Astrocyte (in vitro differentiated cells and primary cell): ENCODE results near the gene GARIN5A.

ENCODE experiments used
- CTCF ChIP-seq: IDR thresholded peaks from 2 replicates; pipeline ENCODE4 v1.5.1; 2011; ENCODE audit warnings: low read depth, mild to moderate bottlenecking, inconsistent platforms, low read length, moderate library complexity; ENCODE audit not compliant: insufficient read depth
- EZH2 ChIP-seq: IDR thresholded peaks from 2 replicates; pipeline ENCODE4 v1.6.1; 2012; ENCODE audit warnings: mild to moderate bottlenecking, low read length, inconsistent platforms; ENCODE audit not compliant: insufficient read depth

- TF ChIP-seq CTCF: no peak
- no peak for TF ChIP-seq EZH2
Observed at GRCh38 chr19:50501186-50501567, 24.5 kb upstream of the GARIN5A start.
